Caco-2 (cell line): ENCODE data around the gene ODAD3. TPM values are rescaled to one million over a fixed set of nuclear protein-coding genes. Genes with fewer than 3 reads are reported as not detected.

Experiments
- BruUV-seq: library from RNA; stranded (reverse); fragments of 400-500 nt; replicated peaks from 2 replicates; lab custom pipeline; 2021; lab: Mats Ljungman, UMichigan
- CTCF ChIA-PET: fragments of 300-600 bp; sonication (Branson Sonifier 250); formaldehyde crosslinking; loops from one replicate; lab custom pipeline; 2022; ENCODE audit warnings: antibody characterized with exemption; lab: Charles Lee
- POLR2A ChIA-PET: fragments of 300-600 bp; sonication (Branson Sonifier 250); formaldehyde crosslinking; loops from one replicate; lab custom pipeline; 2022; ENCODE audit warnings: antibody characterized with exemption; lab: Charles Lee
- DNase-seq, 2 experiments: peaks; one replicate each; pipeline versions ENCODE4 v3.0.0 to v3.0.0-alpha.2; 2020 to 2022
- H3K27me3 ChIP-seq: replicated peaks from 2 replicates; pipeline ENCODE4 v1.6.0; 2011; ENCODE audit warnings: low read length; ENCODE audit not compliant: control insufficient read depth, insufficient read depth
- H3K36me3 ChIP-seq: 2 replicates; pipeline ENCODE4 v1.5.1; 2011; ENCODE audit warnings: low read length; ENCODE audit not compliant: control insufficient read depth, insufficient read depth
- H3K4me1 ChIP-seq: fragments of 250-450 bp; sonication (Bioruptor Pico); 2 replicates; pipeline ENCODE4 v1.5.1; 2020; ENCODE audit warnings: mild to moderate bottlenecking
- H3K4me3 ChIP-seq: 2 replicates; pipeline ENCODE4 v1.5.1; 2011; ENCODE audit warnings: low read depth, mild to moderate bottlenecking, control low read depth, low read length
- H3K9me3 ChIP-seq: fragments of 250-450 bp; sonication (Bioruptor Pico); 2 replicates; pipeline ENCODE4 v1.5.1; 2020; ENCODE audit warnings: mild to moderate bottlenecking, moderate library complexity
- H3K27ac Mint-ChIP-seq: one replicate; pipeline ENCODE4 v1.8.0; 2022; ENCODE audit warnings: mixed read lengths; ENCODE audit not compliant: unreplicated experiment
- H3K27me3 Mint-ChIP-seq: one replicate; pipeline ENCODE4 v1.8.0; 2022; ENCODE audit warnings: mixed read lengths; ENCODE audit not compliant: insufficient read depth, unreplicated experiment
- H3K36me3 Mint-ChIP-seq: one replicate; pipeline ENCODE4 v1.8.0; 2022; ENCODE audit warnings: mild to moderate bottlenecking, mixed read lengths; ENCODE audit not compliant: insufficient read depth, unreplicated experiment
- H3K4me1 Mint-ChIP-seq: one replicate; pipeline ENCODE4 v1.8.0; 2022; ENCODE audit warnings: low read depth, mixed read lengths; ENCODE audit not compliant: unreplicated experiment
- H3K4me3 Mint-ChIP-seq: one replicate; pipeline ENCODE4 v1.8.0; 2022; ENCODE audit warnings: mild to moderate bottlenecking, moderate library complexity, mixed read lengths; ENCODE audit not compliant: unreplicated experiment
- H3K9me3 Mint-ChIP-seq: one replicate; pipeline ENCODE4 v1.8.0; 2022; ENCODE audit warnings: mixed read lengths; ENCODE audit not compliant: unreplicated experiment
- CTCF ChIP-seq, 2 experiments: fragments of 200-600 bp in 1 of 2; IDR thresholded peaks; 1 replicate in 1 of 2; 2 replicates in 1 of 2; pipeline versions ENCODE4 v1.5.1 to v1.8.0; 2011 to 2022; ENCODE audit warnings: antibody characterized with exemption in 1 of 2, control low read depth in 1 of 2, inconsistent platforms in 1 of 2, low read depth in 1 of 2, low read length in 1 of 2, mild to moderate bottlenecking in 1 of 2, moderate library complexity in 1 of 2; ENCODE audit not compliant: insufficient read depth in 1 of 2, severe bottlenecking in 1 of 2, unreplicated experiment in 1 of 2
- intact Hi-C: fragments of 100-400 bp; cut with micrococcal nuclease; formaldehyde crosslinking; loops from one replicate; pipeline ENCODE4 v1.10.0; 2022; ENCODE audit not compliant: unreplicated experiment
- total RNA-seq: library from RNA; stranded (reverse); gene quantifications from 2 replicates; pipeline ENCODE4 v1.2.3, GENCODE V29; 2022

ODAD3 gene
- total RNA-seq, 1 experiment from 2014 or later, result not detected

- POLR2A ChIA-PET, result no interaction called here
Observed at GRCh38 chr19:11453468-11454341, 18.8 kb upstream of the ODAD3 start.

GRCh38 chr19:11452620-11453310, 17.8 kb upstream of the ODAD3 start:
- ChIA-PET POLR2A (no interaction called here), CTCF (interaction anchor here (0.9 kb wide), 1 partner anchor 159 kb away, joined by 4 read pairs; no protein-coding TSS in a partner anchor)
- Mint-ChIP-seq H3K27me3 (no peaks in the 10 kb centered on the region), H3K4me1 (no peaks in the 10 kb centered on the region), H3K9me3 (no peaks in the 10 kb centered on the region), H3K27ac (no peak overlapping the region), H3K4me3 (no peak overlapping the region), H3K36me3 (peaks cover 30% of the 10 kb centered on the region)
- no peak for DNase-seq
- BruUV-seq, result no TSS peak
- Histone ChIP-seq H3K27me3 (no peaks in the 10 kb centered on the region), H3K36me3 (peaks cover 2% of the 10 kb centered on the region), H3K9me3 (no peaks in the 10 kb centered on the region), H3K4me1 (no peaks in the 10 kb centered on the region), H3K4me3 (no peak overlapping the region)
- no peak for TF ChIP-seq CTCF (IDR thresholded peaks at IDR 0.05; ENCODE audit: insufficient read depth in 1 of 2, low read depth in 1 of 2, low read length in 1 of 2, severe bottlenecking in 1 of 2, unreplicated experiment in 1 of 2)
- intact Hi-C loops, result no loop called here

More at GRCh38 chr19:11453468-11454341, 18.8 kb upstream of the ODAD3 start:
- H3K27ac Mint-ChIP-seq, result no peak overlapping the region
- Histone ChIP-seq H3K27me3 (no peaks in the 10 kb centered on the region), H3K9me3 (no peaks in the 10 kb centered on the region), H3K4me3 (no peak overlapping the region), H3K4me1 (no peaks in the 10 kb centered on the region), H3K36me3 (no peaks in the 10 kb centered on the region; the same call in 1 of the 2 replicates)
- CTCF ChIA-PET, result no interaction called here
- peak in 1 of 2 experiments; percentile 32 for DNase-seq
- peak; percentile 35 to 68 for TF ChIP-seq CTCF (IDR thresholded peaks at IDR 0.05; ENCODE audit: insufficient read depth in 1 of 2, low read depth in 1 of 2, low read length in 1 of 2, severe bottlenecking in 1 of 2, unreplicated experiment in 1 of 2)
- no peaks in the 10 kb centered on the region for H3K27me3 Mint-ChIP-seq
- no TSS peak for BruUV-seq
- H3K4me3 Mint-ChIP-seq, result no peak overlapping the region
- no peaks in the 10 kb centered on the region for H3K9me3 Mint-ChIP-seq
- peaks cover 23% of the 10 kb centered on the region for H3K36me3 Mint-ChIP-seq
- intact Hi-C loops, result no loop called here
- H3K4me1 Mint-ChIP-seq, result no peaks in the 10 kb centered on the region

- no peaks in the 10 kb centered on the region for H3K4me1 Mint-ChIP-seq
- no peaks in the 10 kb centered on the region for H3K9me3 Mint-ChIP-seq
- H3K27me3 Mint-ChIP-seq, result no peaks in the 10 kb centered on the region
- Histone ChIP-seq H3K4me3 (no peak overlapping the region), H3K9me3 (no peaks in the 10 kb centered on the region), H3K36me3 (peaks cover 2% of the 10 kb centered on the region), H3K4me1 (no peaks in the 10 kb centered on the region), H3K27me3 (no peaks in the 10 kb centered on the region)
- H3K27ac Mint-ChIP-seq, result no peak overlapping the region
- CTCF ChIA-PET, result interaction anchor here (0.8 to 0.9 kb wide), 2 partner anchors 71 to 158 kb away, joined by 4 read pairs; no protein-coding TSS in a partner anchor
- intact Hi-C loops, result no loop called here
- H3K4me3 Mint-ChIP-seq, result no peak overlapping the region
- no peak for DNase-seq
- peaks cover 32% of the 10 kb centered on the region for H3K36me3 Mint-ChIP-seq
- POLR2A ChIA-PET, result no interaction called here
- no TSS peak for BruUV-seq
- TF ChIP-seq CTCF (IDR thresholded peaks at IDR 0.05; ENCODE audit: insufficient read depth in 1 of 2, low read depth in 1 of 2, low read length in 1 of 2, severe bottlenecking in 1 of 2, unreplicated experiment in 1 of 2), result no peak
Observed at GRCh38 chr19:11451871-11452619, 17.1 kb upstream of the ODAD3 start.
